ENCODE measurements around the gene THAP7.

Gene THAP7

DNA sequence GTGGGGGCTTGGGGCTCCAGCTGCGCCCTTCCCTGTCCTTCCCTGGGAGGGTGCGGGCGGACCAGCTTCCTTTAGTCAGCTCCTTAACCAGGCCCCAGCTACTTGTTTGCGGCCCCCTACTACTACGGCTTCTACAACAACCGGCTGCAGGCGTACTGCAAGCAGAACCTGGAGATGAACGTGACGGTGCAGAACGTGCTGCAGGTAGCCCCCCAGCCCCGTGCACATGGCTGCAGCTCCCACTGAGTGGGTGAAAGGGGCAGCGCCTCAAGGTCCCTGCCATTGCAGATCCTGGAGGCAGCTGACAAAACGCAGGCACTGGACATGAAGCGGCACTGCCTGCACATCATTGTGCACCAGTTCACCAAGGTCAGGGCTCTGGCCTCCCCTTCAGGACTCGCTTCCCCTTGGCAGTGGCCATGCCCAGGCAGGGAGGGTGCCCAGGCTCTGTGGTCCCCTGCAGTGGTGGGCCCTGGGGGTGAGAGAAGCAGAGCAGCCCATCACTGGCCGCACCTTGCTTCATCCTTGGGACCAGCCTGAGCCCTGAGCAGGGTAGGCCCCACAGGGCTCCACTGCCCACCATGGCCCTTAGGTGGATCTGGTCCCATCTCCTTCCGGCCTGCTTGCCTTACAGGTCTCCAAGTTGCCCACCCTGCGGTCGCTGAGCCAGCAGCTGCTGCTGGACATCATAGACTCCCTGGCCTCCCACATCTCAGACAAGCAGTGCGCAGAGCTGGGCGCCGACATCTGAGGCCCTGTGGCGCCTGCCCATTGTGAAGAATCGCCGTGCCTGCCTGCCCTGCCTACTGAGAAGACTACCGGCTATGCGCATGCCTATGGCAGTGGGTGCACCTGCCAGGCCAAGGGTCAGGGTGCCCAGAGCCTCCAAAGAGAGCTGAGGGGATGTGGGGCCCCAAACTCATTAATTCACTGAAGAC, 5.1 kb downstream of the THAP7 start:
- no peak for DNase-seq
- no peaks in the 10 kb centered on the region for H3K27me3 Mint-ChIP-seq
- no peak overlapping the region for H3K4me3 Mint-ChIP-seq
- peaks cover 23% of the 10 kb centered on the region for H3K4me1 Mint-ChIP-seq
- H3K36me3 Mint-ChIP-seq = peaks cover 23% of the 10 kb centered on the region
- no peaks in the 10 kb centered on the region for H3K9me3 Mint-ChIP-seq
- H3K27ac Mint-ChIP-seq = no peak overlapping the region
- CTCF ChIA-PET = no interaction called here

- CTCF ChIA-PET = no interaction called here
- H3K4me1 Mint-ChIP-seq = peaks cover 17% of the 10 kb centered on the region
- H3K27me3 Mint-ChIP-seq = no peaks in the 10 kb centered on the region
- peaks cover 21% of the 10 kb centered on the region for H3K36me3 Mint-ChIP-seq
- no peaks in the 10 kb centered on the region for H3K9me3 Mint-ChIP-seq
- H3K4me3 Mint-ChIP-seq = no peak overlapping the region
- DNase-seq = no peak
- no peak overlapping the region for H3K27ac Mint-ChIP-seq
Observed at GRCh38 chr22:20996031-20996410, 5.9 kb downstream of the THAP7 start.

DNA sequence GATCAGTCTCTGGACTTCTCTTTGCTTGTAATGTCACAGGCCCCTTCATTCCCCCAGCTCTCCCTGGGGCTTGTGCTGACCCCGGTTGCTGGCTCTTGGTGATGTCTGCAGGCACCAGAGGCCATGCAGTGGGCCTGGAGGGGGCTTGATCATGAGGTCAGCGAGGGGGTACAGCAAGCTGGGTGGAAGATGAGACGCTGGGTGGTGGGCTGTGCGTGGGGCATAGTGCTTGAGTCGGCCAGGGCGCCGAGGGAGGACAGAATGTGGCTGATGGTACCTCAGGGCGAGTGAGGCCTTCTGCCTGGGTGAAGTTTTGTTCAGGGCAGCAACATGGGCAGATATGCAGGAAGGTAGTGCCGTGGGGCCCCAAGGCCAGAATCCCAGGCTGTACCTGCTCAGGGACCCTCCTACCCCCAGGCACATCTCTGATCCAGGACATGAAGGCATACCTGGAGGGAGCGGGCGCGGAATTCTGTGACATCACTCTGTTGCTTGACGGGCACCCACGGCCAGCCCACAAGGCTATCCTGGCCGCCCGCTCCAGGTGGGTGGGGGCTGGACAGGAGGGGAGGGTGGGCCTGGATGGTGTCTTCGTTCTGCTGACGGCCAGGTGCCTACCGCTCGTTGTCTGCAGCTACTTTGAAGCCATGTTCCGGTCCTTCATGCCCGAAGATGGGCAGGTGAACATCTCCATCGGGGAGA, 6.4 kb downstream of the THAP7 start:
- H3K36me3 Mint-ChIP-seq = peaks cover 21% of the 10 kb centered on the region
- no peak overlapping the region for H3K4me3 Mint-ChIP-seq
- DNase-seq = no peak
- H3K27ac Mint-ChIP-seq = no peak overlapping the region
- peaks cover 12% of the 10 kb centered on the region for H3K4me1 Mint-ChIP-seq
- H3K27me3 Mint-ChIP-seq = no peaks in the 10 kb centered on the region
- H3K9me3 Mint-ChIP-seq = no peaks in the 10 kb centered on the region
- CTCF ChIA-PET = no interaction called here

DNA sequence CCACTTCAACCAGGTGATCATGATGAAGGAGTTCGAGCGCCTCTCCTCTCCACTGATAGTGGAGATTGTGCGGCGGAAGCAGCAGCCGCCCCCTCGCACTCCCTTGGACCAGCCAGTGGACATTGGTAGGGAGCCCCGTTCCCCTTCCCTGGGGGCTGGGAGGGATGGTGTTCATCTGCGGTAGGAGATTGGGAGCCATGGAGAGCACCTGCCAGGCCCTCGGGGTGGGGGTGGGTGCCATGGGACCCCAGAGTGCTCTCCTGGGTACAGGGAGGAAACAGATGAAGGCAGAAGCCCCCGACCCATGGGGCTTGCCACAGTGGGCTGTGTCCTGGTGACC, 7.0 kb downstream of the THAP7 start:
- Mint-ChIP-seq H3K36me3 (peaks cover 22% of the 10 kb centered on the region), H3K27me3 (no peaks in the 10 kb centered on the region), H3K27ac (no peak overlapping the region), H3K4me1 (peaks cover 6% of the 10 kb centered on the region), H3K4me3 (no peak overlapping the region), H3K9me3 (no peaks in the 10 kb centered on the region)
- CTCF ChIA-PET = no interaction called here
- DNase-seq = no peak

- CTCF ChIA-PET = no interaction called here
- Mint-ChIP-seq H3K4me1 (peaks cover 8% of the 10 kb centered on the region), H3K36me3 (peaks cover 23% of the 10 kb centered on the region), H3K27ac (no peak overlapping the region), H3K27me3 (no peaks in the 10 kb centered on the region), H3K4me3 (no peak overlapping the region), H3K9me3 (no peaks in the 10 kb centered on the region)
- no peak for DNase-seq
Observed at GRCh38 chr22:20994128-20994901, 7.6 kb downstream of the THAP7 start.

DNA sequence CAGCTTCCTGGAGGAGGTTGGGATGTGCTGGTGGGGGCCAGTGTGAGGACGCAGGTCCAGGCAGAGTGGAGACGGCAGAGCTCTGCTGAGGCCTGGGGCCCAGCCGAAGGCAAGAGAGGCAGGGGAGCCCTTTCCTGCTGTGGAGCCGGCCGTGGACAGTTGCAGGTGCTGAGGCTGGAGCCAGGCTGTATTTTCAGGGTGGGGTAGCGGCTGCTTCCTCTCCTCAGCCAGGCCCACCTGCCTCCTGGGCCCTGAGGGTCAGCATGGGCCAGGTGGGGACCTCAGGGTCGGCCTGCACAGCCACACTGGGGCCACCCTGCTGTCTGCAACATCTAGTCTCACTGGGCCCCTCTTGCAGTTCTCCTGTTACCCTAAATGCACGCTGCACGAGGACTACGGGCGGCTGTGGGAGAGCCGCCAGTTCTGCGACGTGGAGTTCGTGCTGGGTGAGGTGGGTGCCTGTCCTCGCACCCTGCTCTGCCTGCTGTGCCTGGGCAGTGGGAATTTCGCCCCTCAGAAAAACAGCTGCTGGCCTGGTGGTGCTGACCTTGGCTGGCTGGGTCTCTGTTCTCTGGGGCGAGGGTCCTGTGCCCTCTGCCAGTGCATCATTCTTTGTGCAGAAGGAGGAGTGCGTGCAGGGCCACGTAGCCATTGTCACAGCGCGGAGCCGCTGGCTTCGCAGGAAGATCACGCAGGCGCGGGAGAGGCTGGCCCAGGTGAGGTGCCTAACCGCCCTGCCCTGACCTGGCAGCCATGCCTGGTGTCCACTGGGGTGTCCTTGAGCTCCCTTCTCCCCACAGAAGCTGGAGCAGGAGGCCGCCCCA, 8.4 kb downstream of the THAP7 start:
- Mint-ChIP-seq H3K9me3 (no peaks in the 10 kb centered on the region), H3K4me3 (no peak overlapping the region), H3K27ac (no peak overlapping the region), H3K36me3 (peaks cover 23% of the 10 kb centered on the region), H3K27me3 (no peaks in the 10 kb centered on the region), H3K4me1 (peaks cover 5% of the 10 kb centered on the region)
- CTCF ChIA-PET = no interaction called here
- DNase-seq = no peak

- Mint-ChIP-seq H3K4me1 (peaks cover 2% of the 10 kb centered on the region), H3K27me3 (no peaks in the 10 kb centered on the region), H3K36me3 (peaks cover 19% of the 10 kb centered on the region), H3K4me3 (no peak overlapping the region), H3K9me3 (no peaks in the 10 kb centered on the region), H3K27ac (no peak overlapping the region)
- CTCF ChIA-PET = no interaction called here
- no peak for DNase-seq
Observed at GRCh38 chr22:20992456-20993303, 9.2 kb downstream of the THAP7 start.

DNA sequence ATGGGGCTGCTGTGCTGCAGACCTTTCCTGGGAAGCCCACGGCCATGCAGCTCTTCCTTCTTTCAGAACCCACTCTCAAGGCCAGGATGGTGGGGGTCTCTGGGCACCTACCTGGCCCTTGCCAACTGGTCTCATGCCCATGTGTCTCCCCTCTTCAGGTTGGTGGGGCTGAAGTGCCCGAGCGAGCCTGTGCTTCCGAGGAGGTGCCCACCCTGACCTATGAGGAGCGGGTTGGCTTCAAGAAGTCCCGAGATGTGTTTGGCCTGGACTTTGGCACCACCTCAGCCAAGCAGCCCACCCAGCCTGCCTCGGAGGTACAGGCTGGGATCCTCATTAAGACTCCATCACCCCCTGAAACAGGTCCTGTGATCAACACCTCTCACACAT, 9.9 kb downstream of the THAP7 start:
- H3K27ac Mint-ChIP-seq = no peak overlapping the region
- H3K4me3 Mint-ChIP-seq = no peak overlapping the region
- CTCF ChIA-PET = no interaction called here
- H3K27me3 Mint-ChIP-seq = no peaks in the 10 kb centered on the region
- H3K9me3 Mint-ChIP-seq = no peaks in the 10 kb centered on the region
- peaks cover 18% of the 10 kb centered on the region for H3K36me3 Mint-ChIP-seq
- H3K4me1 Mint-ChIP-seq = peaks cover 2% of the 10 kb centered on the region
- no peak for DNase-seq

DNA sequence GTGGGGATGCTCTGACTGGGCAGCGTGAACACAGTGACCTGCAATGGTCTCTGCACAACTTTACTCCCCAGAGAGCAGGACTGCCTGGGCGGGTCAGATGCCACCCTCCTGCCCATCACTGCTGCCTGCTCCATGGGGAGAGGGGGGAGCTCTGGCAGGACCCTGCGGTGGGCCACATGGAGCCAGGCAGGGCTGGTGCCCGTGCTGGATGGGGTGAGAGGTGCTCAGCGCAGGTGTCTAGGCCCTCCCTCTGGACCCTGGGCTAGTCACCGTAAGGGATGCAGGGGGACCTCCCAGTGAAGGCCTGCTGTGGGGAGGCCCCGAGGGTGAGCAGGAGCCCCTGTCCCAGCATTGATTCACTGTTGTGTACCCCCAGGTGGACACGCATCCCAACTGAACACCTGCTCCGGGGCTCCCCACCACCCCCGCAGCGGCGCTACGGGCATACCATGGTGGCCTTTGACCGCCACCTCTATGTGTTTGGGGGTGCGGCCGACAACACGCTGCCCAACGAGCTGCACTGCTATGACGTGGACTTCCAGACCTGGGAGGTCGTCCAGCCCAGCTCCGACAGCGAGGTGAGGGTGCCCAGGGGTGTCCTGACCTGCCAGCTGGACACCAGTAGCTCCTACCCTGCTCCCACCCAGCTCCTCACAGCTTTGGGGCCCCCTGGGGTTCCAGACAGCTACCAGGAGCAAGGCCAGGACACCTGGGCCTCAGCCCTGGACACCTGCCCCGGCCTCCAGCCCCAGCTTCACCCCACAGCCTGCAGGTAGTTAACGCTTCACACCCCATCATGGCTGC, 10.5 kb downstream of the THAP7 start:
- peaks cover 2% of the 10 kb centered on the region for H3K4me1 Mint-ChIP-seq
- H3K27me3 Mint-ChIP-seq = no peaks in the 10 kb centered on the region
- no peaks in the 10 kb centered on the region for H3K9me3 Mint-ChIP-seq
- peaks cover 17% of the 10 kb centered on the region for H3K36me3 Mint-ChIP-seq
- no peak overlapping the region for H3K27ac Mint-ChIP-seq
- no peak for DNase-seq
- no peak overlapping the region for H3K4me3 Mint-ChIP-seq
- CTCF ChIA-PET = no interaction called here

GRCh38 chr22:20990184-20991180, 11.4 kb downstream of the THAP7 start:
- Mint-ChIP-seq H3K36me3 (peaks cover 15% of the 10 kb centered on the region), H3K27me3 (no peaks in the 10 kb centered on the region), H3K4me1 (peaks cover 2% of the 10 kb centered on the region), H3K9me3 (no peaks in the 10 kb centered on the region), H3K4me3 (no peak overlapping the region), H3K27ac (peak overlapping the region; percentile 24)
- no peak for DNase-seq
- CTCF ChIA-PET = no interaction called here

DNA sequence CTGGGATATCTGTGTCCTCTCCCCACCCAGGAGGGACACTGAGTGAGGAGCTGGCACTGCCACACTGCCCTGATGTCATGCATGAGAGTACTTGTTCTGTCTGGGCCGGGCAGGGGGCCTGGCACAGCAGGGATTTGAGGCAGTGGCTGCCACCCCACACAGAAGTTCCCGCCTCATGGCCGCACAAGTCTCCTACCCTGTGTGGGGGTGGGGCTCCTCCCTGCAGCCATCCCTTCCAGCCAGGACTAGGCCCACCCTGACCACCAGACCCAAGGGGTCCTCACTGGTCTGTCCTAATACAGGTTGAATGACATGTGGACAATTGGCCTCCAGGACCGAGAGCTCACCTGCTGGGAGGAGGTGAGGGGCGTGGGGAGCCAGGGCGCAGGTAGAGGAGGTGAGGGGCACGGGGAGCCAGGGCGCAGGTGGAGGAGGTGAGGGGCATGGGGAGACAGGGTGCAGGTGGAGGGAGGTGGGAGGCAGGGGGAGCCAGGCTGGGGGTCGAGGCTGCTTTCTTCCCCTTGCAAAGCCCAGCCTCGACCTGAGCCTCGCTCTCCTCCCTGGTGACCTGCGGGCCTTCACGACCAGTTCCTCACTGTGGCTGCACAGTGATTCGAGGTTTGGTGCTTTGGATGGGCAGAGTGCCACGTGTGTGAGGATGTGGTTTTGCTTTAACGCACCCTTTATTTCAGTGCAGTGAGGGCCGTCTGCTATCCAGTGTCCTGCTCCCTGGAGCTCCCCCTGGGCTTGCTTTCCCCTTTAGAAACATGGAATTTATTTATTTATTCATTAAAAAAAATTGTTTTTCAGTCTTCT, 12.4 kb downstream of the THAP7 start:
- CTCF ChIA-PET = no interaction called here
- peaks cover 10% of the 10 kb centered on the region for H3K36me3 Mint-ChIP-seq
- no peak for DNase-seq
- no peaks in the 10 kb centered on the region for H3K9me3 Mint-ChIP-seq
- no peak overlapping the region for H3K4me3 Mint-ChIP-seq
- no peak overlapping the region for H3K27ac Mint-ChIP-seq
- H3K27me3 Mint-ChIP-seq = no peaks in the 10 kb centered on the region
- peaks cover 2% of the 10 kb centered on the region for H3K4me1 Mint-ChIP-seq
